Measurements from ENCODE around the gene PSKH1.

DNA sequence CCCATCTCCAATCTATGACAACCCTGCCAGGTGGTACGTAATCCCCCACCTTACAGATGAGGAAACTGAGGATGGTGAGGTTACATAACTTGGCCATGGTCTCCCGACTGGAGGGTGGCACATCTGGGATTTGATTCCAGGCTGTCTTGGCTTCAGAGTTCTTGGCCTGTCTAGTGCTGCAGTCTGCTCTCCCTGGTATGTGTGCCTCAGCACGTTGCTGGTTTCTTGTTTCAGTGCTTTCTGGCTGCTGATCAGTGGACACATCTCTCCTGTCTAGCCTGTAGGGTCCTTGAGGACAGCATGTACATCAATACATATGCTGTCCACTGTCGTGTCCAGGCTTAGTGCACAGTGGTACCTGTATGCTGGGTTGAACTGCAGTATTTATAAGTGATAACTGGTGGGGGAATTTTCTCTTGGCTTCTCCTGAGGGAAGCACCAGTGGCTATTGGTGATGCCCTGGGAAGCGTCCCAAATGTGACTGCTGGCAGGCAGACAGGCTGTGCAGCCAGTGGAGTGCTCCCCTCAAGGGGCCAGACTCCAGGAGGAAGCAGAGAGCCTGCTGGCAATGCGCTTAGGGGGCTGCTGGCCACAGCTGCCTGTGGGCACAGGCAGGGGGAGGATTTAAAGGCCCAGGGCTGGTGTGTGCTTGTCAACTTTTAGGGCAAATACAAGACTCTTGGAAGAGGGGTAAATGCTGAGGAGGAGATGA is 24.2 kb downstream of the PSKH1 start:
- TF ChIP-seq, protein P1, sequence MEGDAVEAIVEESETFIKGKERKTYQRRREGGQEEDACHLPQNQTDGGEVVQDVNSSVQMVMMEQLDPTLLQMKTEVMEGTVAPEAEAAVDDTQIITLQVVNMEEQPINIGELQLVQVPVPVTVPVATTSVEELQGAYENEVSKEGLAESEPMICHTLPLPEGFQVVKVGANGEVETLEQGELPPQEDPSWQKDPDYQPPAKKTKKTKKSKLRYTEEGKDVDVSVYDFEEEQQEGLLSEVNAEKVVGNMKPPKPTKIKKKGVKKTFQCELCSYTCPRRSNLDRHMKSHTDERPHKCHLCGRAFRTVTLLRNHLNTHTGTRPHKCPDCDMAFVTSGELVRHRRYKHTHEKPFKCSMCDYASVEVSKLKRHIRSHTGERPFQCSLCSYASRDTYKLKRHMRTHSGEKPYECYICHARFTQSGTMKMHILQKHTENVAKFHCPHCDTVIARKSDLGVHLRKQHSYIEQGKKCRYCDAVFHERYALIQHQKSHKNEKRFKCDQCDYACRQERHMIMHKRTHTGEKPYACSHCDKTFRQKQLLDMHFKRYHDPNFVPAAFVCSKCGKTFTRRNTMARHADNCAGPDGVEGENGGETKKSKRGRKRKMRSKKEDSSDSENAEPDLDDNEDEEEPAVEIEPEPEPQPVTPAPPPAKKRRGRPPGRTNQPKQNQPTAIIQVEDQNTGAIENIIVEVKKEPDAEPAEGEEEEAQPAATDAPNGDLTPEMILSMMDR (IDR thresholded peaks at IDR 0.05 in 8 of 11, conservative IDR thresholded peaks at IDR 0.05 in 3 of 11) = no peak
- no peak for TF ChIP-seq POLR2A (IDR thresholded peaks at IDR 0.05)
- no peak for TF ChIP-seq POLR2AphosphoS5 (IDR thresholded peaks at IDR 0.05)
